ENCODE results near the gene EDN2.

The EDN2 gene

GRCh38 chr1:41465741-41466140, 18.7 kb downstream of the EDN2 start:
- Histone ChIP-seq H3K4me3 (ENCODE audit: low read length) (no peak overlapping the region), H3K36me3 (ENCODE audit: control insufficient read depth, low read length) (no peaks in the 10 kb centered on the region), H3K4me2 (ENCODE audit: low read length) (no peak overlapping the region), H4K20me1 (ENCODE audit: control insufficient read depth, insufficient read depth, low read depth, low read length) (no peaks in the 10 kb centered on the region), H3K27me3 (ENCODE audit: control insufficient read depth, low read length) (no peaks in the 10 kb centered on the region), H3K27ac (ENCODE audit: low read depth, low read length) (no peak overlapping the region), H3K79me2 (ENCODE audit: control insufficient read depth, low read length) (no peaks in the 10 kb centered on the region), H3K4me1 (ENCODE audit: control insufficient read depth, low read length) (no peaks in the 10 kb centered on the region), H3F3A (ENCODE audit: control insufficient read depth, insufficient read depth) (no peaks in the 10 kb centered on the region), H3K9me3 (ENCODE audit: control insufficient read depth, insufficient read depth, low read length) (no peaks in the 10 kb centered on the region), H3K9me2 (replicated peaks; ENCODE audit: control insufficient read depth, low read length) (no peaks in the 10 kb centered on the region)
- TF ChIP-seq, protein P1, sequence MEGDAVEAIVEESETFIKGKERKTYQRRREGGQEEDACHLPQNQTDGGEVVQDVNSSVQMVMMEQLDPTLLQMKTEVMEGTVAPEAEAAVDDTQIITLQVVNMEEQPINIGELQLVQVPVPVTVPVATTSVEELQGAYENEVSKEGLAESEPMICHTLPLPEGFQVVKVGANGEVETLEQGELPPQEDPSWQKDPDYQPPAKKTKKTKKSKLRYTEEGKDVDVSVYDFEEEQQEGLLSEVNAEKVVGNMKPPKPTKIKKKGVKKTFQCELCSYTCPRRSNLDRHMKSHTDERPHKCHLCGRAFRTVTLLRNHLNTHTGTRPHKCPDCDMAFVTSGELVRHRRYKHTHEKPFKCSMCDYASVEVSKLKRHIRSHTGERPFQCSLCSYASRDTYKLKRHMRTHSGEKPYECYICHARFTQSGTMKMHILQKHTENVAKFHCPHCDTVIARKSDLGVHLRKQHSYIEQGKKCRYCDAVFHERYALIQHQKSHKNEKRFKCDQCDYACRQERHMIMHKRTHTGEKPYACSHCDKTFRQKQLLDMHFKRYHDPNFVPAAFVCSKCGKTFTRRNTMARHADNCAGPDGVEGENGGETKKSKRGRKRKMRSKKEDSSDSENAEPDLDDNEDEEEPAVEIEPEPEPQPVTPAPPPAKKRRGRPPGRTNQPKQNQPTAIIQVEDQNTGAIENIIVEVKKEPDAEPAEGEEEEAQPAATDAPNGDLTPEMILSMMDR (IDR thresholded peaks at IDR 0.05; ENCODE audit: low read depth, low read length, poor library complexity, severe bottlenecking), result no peak
- TF ChIP-seq EZH2phosphoT487 (IDR thresholded peaks at IDR 0.05; ENCODE audit: borderline replicate concordance, low read length), result no peak

GRCh38 chr1:41464885-41465284, 19.6 kb downstream of the EDN2 start:
- Histone ChIP-seq H3K27ac (ENCODE audit: low read depth, low read length) (no peak overlapping the region), H3K4me1 (ENCODE audit: control insufficient read depth, low read length) (no peaks in the 10 kb centered on the region), H3K4me3 (ENCODE audit: low read length) (no peak overlapping the region), H3K9me2 (replicated peaks; ENCODE audit: control insufficient read depth, low read length) (no peaks in the 10 kb centered on the region), H3K4me2 (ENCODE audit: low read length) (no peak overlapping the region), H3F3A (ENCODE audit: control insufficient read depth, insufficient read depth) (no peaks in the 10 kb centered on the region), H4K20me1 (ENCODE audit: control insufficient read depth, insufficient read depth, low read depth, low read length) (no peaks in the 10 kb centered on the region), H3K9me3 (ENCODE audit: control insufficient read depth, insufficient read depth, low read length) (no peaks in the 10 kb centered on the region), H3K79me2 (ENCODE audit: control insufficient read depth, low read length) (no peaks in the 10 kb centered on the region), H3K27me3 (ENCODE audit: control insufficient read depth, low read length) (no peaks in the 10 kb centered on the region), H3K36me3 (ENCODE audit: control insufficient read depth, low read length) (no peaks in the 10 kb centered on the region)
- TF ChIP-seq EZH2phosphoT487 (IDR thresholded peaks at IDR 0.05; ENCODE audit: borderline replicate concordance, low read length), result no peak
- TF ChIP-seq, protein P1 (IDR thresholded peaks at IDR 0.05; ENCODE audit: low read depth, low read length, poor library complexity, severe bottlenecking), result no peak

DNA sequence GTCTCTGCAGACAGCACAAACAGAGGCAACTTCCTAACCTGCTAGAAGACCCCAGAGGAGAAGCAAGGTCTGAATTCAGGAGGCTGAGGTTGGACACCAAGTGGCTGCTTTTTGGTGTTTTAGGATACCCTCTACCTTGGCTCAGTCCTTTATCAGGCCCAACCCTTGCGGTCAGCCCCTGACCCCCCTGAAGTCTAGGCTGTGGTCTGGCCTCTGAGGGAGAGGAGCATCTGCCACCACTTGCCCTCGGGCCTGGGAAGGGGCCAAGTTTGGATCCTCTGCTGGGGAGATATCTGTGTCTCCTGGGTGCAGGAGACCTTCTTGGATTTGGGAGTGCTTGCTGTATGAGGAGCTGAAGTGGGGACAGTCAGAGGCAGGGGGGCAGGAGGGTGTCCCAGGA, 21.0 kb downstream of the EDN2 start:
- TF ChIP-seq, protein P1 (IDR thresholded peaks at IDR 0.05; ENCODE audit: low read depth, low read length, poor library complexity, severe bottlenecking), result no peak
- TF ChIP-seq EZH2phosphoT487 (IDR thresholded peaks at IDR 0.05; ENCODE audit: borderline replicate concordance, low read length), result no peak
- no peak overlapping the region for H3K4me2 ChIP-seq (ENCODE audit: low read length)

DNA sequence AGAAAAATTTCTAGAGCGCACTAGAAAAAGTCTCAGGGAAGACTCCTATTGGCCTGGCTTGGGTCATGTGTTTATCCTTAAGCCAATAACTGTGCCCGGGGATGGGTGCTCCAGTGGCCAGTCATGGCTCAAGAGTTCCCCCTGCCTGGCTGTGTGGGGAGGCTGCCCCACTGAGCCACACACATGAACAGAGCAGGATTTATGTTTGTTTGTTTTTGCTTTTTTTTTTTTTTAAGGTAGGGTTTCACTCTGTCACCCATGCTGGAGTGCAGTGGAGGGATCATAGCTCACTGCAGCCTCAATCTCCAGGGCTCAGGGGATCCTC, 21.8 kb downstream of the EDN2 start:
- Histone ChIP-seq H3K27ac (ENCODE audit: low read depth, low read length) (no peak overlapping the region), H3F3A (ENCODE audit: control insufficient read depth, insufficient read depth) (no peaks in the 10 kb centered on the region), H3K36me3 (ENCODE audit: control insufficient read depth, low read length) (no peaks in the 10 kb centered on the region), H3K4me2 (ENCODE audit: low read length) (no peak overlapping the region), H3K4me1 (ENCODE audit: control insufficient read depth, low read length) (no peaks in the 10 kb centered on the region), H3K4me3 (ENCODE audit: low read length) (no peak overlapping the region), H3K27me3 (ENCODE audit: control insufficient read depth, low read length) (no peaks in the 10 kb centered on the region), H3K9me3 (ENCODE audit: control insufficient read depth, insufficient read depth, low read length) (no peaks in the 10 kb centered on the region), H3K9me2 (replicated peaks; ENCODE audit: control insufficient read depth, low read length) (no peaks in the 10 kb centered on the region), H4K20me1 (ENCODE audit: control insufficient read depth, insufficient read depth, low read depth, low read length) (no peaks in the 10 kb centered on the region), H3K79me2 (ENCODE audit: control insufficient read depth, low read length) (no peaks in the 10 kb centered on the region)
- TF ChIP-seq, protein P1 (IDR thresholded peaks at IDR 0.05; ENCODE audit: low read depth, low read length, poor library complexity, severe bottlenecking), result no peak
- TF ChIP-seq EZH2phosphoT487 (IDR thresholded peaks at IDR 0.05; ENCODE audit: borderline replicate concordance, low read length), result no peak

More for the DNA sequence above, 21.0 kb downstream of the EDN2 start:
- no peaks in the 10 kb centered on the region for H3K9me2 ChIP-seq (replicated peaks; ENCODE audit: control insufficient read depth, low read length)
- no peak overlapping the region for H3K27ac ChIP-seq (ENCODE audit: low read depth, low read length)
- no peaks in the 10 kb centered on the region for H4K20me1 ChIP-seq (ENCODE audit: control insufficient read depth, insufficient read depth, low read depth, low read length)
- H3F3A ChIP-seq (ENCODE audit: control insufficient read depth, insufficient read depth), result no peaks in the 10 kb centered on the region
- no peak overlapping the region for H3K4me3 ChIP-seq (ENCODE audit: low read length)
- H3K4me1 ChIP-seq (ENCODE audit: control insufficient read depth, low read length), result no peaks in the 10 kb centered on the region
- no peaks in the 10 kb centered on the region for H3K9me3 ChIP-seq (ENCODE audit: control insufficient read depth, insufficient read depth, low read length)
- H3K27me3 ChIP-seq (ENCODE audit: control insufficient read depth, low read length), result no peaks in the 10 kb centered on the region
- H3K36me3 ChIP-seq (ENCODE audit: control insufficient read depth, low read length), result no peaks in the 10 kb centered on the region
- H3K79me2 ChIP-seq (ENCODE audit: control insufficient read depth, low read length), result no peaks in the 10 kb centered on the region

Measured in DOHH2 (cell line).